ENCODE results near the gene PDCD7. TPM values are rescaled to one million over a fixed set of nuclear protein-coding genes. Genes with fewer than 3 reads are reported as not detected.

The PDCD7 gene
- total and polyA plus RNA-seq, 2 of the 13 experiments (the other 11 are each of a cell fraction or from before 2014, with no cell fraction given), result 10.1 to 14.7 TPM

DNA sequence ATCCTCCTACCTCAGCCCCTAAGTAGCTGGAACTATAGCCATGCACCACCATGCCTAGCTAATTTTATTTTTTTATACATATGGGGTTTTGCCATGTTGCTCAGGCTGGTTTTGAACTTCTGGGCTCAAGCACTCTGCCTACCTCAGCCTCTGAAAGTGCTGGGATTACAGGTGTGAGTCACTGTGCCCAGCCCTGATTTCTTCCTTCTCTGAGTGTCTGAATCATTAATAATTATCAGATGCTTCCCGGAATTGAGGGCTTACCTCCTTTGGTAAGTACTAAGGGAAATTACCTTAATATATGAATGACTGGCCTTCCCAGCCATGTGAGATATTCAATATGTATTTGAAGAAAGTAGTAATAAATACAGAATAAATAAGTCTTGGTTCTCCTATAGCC is 44.3 kb upstream of the PDCD7 start:
- Histone ChIP-seq H3K36me3 (replicated peaks in 1 of 2; ENCODE audit: control insufficient read depth in 1 of 2, insufficient read depth in 2 of 2, low read length in 2 of 2) (peaks cover 4 to 50% of the 10 kb centered on the region in 2 experiments; a peak in 4 of 5 replicates), H3K27ac (ENCODE audit: extremely low read length, insufficient read depth, low read length) (no peak overlapping the region), H3K27me3 (ENCODE audit: control insufficient read depth in 1 of 2, insufficient read depth in 2 of 2, low read length in 2 of 2) (no peaks in the 10 kb centered on the region), H3K4me3 (replicated peaks in 1 of 3; ENCODE audit: insufficient read depth in 1 of 3, low read depth in 2 of 3, low read length in 3 of 3) (no peak overlapping the region), H3K79me2 (ENCODE audit: insufficient read depth, low read length) (peaks cover 37% of the 10 kb centered on the region), H3K4me2 (ENCODE audit: low read depth, low read length) (no peak overlapping the region), H3K9ac (ENCODE audit: insufficient read depth, low read depth, low read length) (no peak overlapping the region), H3K4me1 (ENCODE audit: insufficient read depth, low read length) (peaks cover 46% of the 10 kb centered on the region), H4K20me1 (ENCODE audit: insufficient read depth, low read length) (0 out of 2 replicates have a peak, but pooled peaks cover 8% of the 10 kb centered on the region), H3K9me3 (ENCODE audit: low read length) (no peaks in the 10 kb centered on the region), H2AFZ (ENCODE audit: low read length) (no peak overlapping the region)
- ChIA-PET POLR2A (no interaction called here), CTCF (ENCODE audit: low intra/inter-chr PET ratio, low total read pairs) (no interaction called here)
- TF ChIP-seq GZF1 (CRISPR knock-in tag; IDR thresholded peaks at IDR 0.05) (no peak), SSRP1 (CRISPR knock-in tag; IDR thresholded peaks at IDR 0.05) (no peak), SNAPC2 (CRISPR knock-in tag; IDR thresholded peaks at IDR 0.05) (no peak), HMG20A (CRISPR knock-in tag; IDR thresholded peaks at IDR 0.05; ENCODE audit: borderline replicate concordance) (no peak), HOXA9 (CRISPR knock-in tag; IDR thresholded peaks at IDR 0.05; ENCODE audit: borderline replicate concordance) (no peak), SNAI1 (CRISPR knock-in tag; IDR thresholded peaks at IDR 0.05; ENCODE audit: borderline replicate concordance) (no peak), ZNF747 (CRISPR knock-in tag; IDR thresholded peaks at IDR 0.05; ENCODE audit: borderline replicate concordance) (no peak), KDM4B (CRISPR knock-in tag; IDR thresholded peaks at IDR 0.05) (no peak), TCF12 (IDR thresholded peaks at IDR 0.05) (no peak), TCF12 (CRISPR knock-in tag; IDR thresholded peaks at IDR 0.05) (no peak), SMARCE1 (IDR thresholded peaks at IDR 0.05; ENCODE audit: borderline replicate concordance) (no peak), RAD21 (CRISPR knock-in tag; IDR thresholded peaks at IDR 0.05) (no peak), NCOA5 (CRISPR knock-in tag; IDR thresholded peaks at IDR 0.05) (no peak), ZNF337 (CRISPR knock-in tag; IDR thresholded peaks at IDR 0.05; ENCODE audit: borderline replicate concordance, low read depth) (no peak)
- TF ChIP-seq, protein P1, sequence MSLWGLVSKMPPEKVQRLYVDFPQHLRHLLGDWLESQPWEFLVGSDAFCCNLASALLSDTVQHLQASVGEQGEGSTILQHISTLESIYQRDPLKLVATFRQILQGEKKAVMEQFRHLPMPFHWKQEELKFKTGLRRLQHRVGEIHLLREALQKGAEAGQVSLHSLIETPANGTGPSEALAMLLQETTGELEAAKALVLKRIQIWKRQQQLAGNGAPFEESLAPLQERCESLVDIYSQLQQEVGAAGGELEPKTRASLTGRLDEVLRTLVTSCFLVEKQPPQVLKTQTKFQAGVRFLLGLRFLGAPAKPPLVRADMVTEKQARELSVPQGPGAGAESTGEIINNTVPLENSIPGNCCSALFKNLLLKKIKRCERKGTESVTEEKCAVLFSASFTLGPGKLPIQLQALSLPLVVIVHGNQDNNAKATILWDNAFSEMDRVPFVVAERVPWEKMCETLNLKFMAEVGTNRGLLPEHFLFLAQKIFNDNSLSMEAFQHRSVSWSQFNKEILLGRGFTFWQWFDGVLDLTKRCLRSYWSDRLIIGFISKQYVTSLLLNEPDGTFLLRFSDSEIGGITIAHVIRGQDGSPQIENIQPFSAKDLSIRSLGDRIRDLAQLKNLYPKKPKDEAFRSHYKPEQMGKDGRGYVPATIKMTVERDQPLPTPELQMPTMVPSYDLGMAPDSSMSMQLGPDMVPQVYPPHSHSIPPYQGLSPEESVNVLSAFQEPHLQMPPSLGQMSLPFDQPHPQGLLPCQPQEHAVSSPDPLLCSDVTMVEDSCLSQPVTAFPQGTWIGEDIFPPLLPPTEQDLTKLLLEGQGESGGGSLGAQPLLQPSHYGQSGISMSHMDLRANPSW (CRISPR knock-in tag; IDR thresholded peaks at IDR 0.05; ENCODE audit: borderline replicate concordance), result no peak
- TF ChIP-seq, protein P2, sequence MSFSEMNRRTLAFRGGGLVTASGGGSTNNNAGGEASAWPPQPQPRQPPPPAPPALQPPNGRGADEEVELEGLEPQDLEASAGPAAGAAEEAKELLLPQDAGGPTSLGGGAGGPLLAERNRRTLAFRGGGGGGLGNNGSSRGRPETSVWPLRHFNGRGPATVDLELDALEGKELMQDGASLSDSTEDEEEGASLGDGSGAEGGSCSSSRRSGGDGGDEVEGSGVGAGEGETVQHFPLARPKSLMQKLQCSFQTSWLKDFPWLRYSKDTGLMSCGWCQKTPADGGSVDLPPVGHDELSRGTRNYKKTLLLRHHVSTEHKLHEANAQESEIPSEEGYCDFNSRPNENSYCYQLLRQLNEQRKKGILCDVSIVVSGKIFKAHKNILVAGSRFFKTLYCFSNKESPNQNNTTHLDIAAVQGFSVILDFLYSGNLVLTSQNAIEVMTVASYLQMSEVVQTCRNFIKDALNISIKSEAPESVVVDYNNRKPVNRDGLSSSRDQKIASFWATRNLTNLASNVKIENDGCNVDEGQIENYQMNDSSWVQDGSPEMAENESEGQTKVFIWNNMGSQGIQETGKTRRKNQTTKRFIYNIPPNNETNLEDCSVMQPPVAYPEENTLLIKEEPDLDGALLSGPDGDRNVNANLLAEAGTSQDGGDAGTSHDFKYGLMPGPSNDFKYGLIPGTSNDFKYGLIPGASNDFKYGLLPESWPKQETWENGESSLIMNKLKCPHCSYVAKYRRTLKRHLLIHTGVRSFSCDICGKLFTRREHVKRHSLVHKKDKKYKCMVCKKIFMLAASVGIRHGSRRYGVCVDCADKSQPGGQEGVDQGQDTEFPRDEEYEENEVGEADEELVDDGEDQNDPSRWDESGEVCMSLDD (CRISPR knock-in tag; IDR thresholded peaks at IDR 0.05; ENCODE audit: borderline replicate concordance), result no peak
- TF ChIP-seq, protein P3, sequence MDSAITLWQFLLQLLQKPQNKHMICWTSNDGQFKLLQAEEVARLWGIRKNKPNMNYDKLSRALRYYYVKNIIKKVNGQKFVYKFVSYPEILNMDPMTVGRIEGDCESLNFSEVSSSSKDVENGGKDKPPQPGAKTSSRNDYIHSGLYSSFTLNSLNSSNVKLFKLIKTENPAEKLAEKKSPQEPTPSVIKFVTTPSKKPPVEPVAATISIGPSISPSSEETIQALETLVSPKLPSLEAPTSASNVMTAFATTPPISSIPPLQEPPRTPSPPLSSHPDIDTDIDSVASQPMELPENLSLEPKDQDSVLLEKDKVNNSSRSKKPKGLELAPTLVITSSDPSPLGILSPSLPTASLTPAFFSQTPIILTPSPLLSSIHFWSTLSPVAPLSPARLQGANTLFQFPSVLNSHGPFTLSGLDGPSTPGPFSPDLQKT (CRISPR knock-in tag; IDR thresholded peaks at IDR 0.05; ENCODE audit: borderline replicate concordance), result no peak
- TF ChIP-seq, protein P4, sequence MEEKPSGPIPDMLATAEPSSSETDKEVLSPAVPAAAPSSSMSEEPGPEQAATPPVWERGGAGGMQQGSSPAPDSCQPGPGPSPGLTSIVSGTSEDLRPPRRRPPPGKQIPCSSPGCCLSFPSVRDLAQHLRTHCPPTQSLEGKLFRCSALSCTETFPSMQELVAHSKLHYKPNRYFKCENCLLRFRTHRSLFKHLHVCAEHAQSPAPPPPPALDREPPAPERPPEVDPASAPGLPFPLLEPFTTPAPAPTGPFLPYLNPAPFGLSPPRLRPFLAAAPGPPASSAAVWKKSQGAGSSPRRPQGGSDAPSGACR (CRISPR knock-in tag; IDR thresholded peaks at IDR 0.05), result no peak
- intact Hi-C loops (cut with micrococcal nuclease; ENCODE audit: unreplicated experiment) (no loop called here), in situ Hi-C loops (cut with HindIII; ENCODE audit: extremely low pct_ligation_motif_present, low pct_unique_long_range_greater_than_20kb) (no loop called here)
- FAIRE-seq (no peak), DNase-seq (ENCODE audit: low spot score) (no peak), ATAC-seq (no peak)
- no TSS peak for BruUV-seq (replicated peaks)
- 96% methylated on average over 1 of the region's 1 CpG for WGBS (ENCODE audit: low lambda C conversion rate)

All from HepG2 (cell line).